Mesothelial cell of epicardium (in vitro differentiated cells): ENCODE measurements around the gene BTNL3. TPM values are rescaled to one million over a fixed set of nuclear protein-coding genes. Genes with fewer than 3 reads are reported as not detected.

ENCODE experiments used
- DNase-seq, 2 experiments: peaks; one replicate each; pipeline ENCODE4 v3.0.0; 2021; ENCODE audit warnings: low spot score in 2 of 2; ENCODE audit not compliant: unreplicated experiment in 2 of 2
- H3K27ac Mint-ChIP-seq: 2 replicates; pipeline ENCODE4 v1.8.0; 2021; ENCODE audit warnings: mixed read lengths
- H3K27me3 Mint-ChIP-seq: 2 replicates; pipeline ENCODE4 v1.8.0; 2021; ENCODE audit warnings: low read depth, mixed read lengths
- H3K36me3 Mint-ChIP-seq: 2 replicates; pipeline ENCODE4 v1.8.0; 2021; ENCODE audit warnings: mixed read lengths
- H3K4me1 Mint-ChIP-seq: 2 replicates; pipeline ENCODE4 v1.8.0; 2021; ENCODE audit warnings: mixed read lengths
- H3K4me3 Mint-ChIP-seq: 2 replicates; pipeline ENCODE4 v1.8.0; 2021; ENCODE audit warnings: mild to moderate bottlenecking, moderate library complexity, mixed read lengths
- H3K9me3 Mint-ChIP-seq: 2 replicates; pipeline ENCODE4 v1.8.0; 2021; ENCODE audit warnings: mixed read lengths
- total RNA-seq: library from RNA; stranded (reverse); gene quantifications from 3 replicates; pipeline ENCODE4 v1.2.1, GENCODE V29; 2021
- TF ChIP-seq, protein P1 (sequence below): fragments of 200-600 bp; sonication (generic); IDR thresholded peaks from one replicate; pipeline ENCODE4 v1.5.0; 2021; ENCODE audit warnings: antibody characterized with exemption; ENCODE audit not compliant: unreplicated experiment

BTNL3 gene
- not detected in 3 replicates for total RNA-seq

DNA sequence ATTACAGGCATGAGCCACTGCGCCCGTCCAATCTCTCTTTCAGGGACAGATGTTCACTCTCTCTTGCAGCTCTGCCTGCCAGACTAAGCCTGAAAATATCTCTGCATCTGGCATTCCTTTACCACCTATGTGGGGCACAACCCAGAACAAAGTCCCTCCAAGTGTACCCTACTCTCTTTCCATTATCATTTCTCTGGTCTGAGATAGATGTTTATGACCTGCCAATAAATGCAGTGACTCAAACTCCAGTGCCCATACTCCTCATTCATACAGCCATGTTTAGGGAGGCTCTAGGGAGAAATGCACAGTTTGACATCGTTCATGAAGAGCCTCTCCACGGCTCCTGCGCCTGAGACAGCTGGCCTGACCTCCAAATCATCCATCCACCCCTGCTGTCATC is at the start of gene BTNL3:
BTNL3 (plus strand) TSS at position 255 of the 400 bp plus-strand sequence. CDS start 183 bp downstream, outside the sequence.
- DNase-seq: no peak
- H3K4me1 Mint-ChIP-seq: no peaks in the 10 kb centered on the region
- H3K36me3 Mint-ChIP-seq: no peaks in the 10 kb centered on the region
- H3K4me3 Mint-ChIP-seq: no peak within 1 kb of the TSS
- peaks cover 29% of the 10 kb centered on the region for H3K27me3 Mint-ChIP-seq
- no peaks in the 10 kb centered on the region for H3K9me3 Mint-ChIP-seq
- TF ChIP-seq, protein P1, sequence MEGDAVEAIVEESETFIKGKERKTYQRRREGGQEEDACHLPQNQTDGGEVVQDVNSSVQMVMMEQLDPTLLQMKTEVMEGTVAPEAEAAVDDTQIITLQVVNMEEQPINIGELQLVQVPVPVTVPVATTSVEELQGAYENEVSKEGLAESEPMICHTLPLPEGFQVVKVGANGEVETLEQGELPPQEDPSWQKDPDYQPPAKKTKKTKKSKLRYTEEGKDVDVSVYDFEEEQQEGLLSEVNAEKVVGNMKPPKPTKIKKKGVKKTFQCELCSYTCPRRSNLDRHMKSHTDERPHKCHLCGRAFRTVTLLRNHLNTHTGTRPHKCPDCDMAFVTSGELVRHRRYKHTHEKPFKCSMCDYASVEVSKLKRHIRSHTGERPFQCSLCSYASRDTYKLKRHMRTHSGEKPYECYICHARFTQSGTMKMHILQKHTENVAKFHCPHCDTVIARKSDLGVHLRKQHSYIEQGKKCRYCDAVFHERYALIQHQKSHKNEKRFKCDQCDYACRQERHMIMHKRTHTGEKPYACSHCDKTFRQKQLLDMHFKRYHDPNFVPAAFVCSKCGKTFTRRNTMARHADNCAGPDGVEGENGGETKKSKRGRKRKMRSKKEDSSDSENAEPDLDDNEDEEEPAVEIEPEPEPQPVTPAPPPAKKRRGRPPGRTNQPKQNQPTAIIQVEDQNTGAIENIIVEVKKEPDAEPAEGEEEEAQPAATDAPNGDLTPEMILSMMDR: no peak
- H3K27ac Mint-ChIP-seq: no peak within 1 kb of the TSS

DNA sequence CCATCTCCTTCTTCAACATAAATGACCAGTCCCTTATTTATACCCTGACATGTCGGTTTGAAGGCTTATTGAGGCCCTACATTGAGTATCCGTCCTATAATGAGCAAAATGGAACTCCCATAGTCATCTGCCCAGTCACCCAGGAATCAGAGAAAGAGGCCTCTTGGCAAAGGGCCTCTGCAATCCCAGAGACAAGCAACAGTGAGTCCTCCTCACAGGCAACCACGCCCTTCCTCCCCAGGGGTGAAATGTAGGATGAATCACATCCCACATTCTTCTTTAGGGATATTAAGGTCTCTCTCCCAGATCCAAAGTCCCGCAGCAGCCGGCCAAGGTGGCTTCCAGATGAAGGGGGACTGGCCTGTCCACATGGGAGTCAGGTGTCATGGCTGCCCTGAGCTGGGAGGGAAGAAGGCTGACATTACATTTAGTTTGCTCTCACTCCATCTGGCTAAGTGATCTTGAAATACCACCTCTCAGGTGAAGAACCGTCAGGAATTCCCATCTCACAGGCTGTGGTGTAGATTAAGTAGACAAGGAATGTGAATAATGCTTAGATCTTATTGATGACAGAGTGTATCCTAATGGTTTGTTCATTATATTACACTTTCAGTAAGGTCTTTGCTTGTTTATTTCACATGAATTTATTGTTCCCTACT is 38.2 kb upstream of the BTNL3 start:
- no peak for DNase-seq
- Mint-ChIP-seq H3K27ac (no peak overlapping the region), H3K36me3 (no peaks in the 10 kb centered on the region), H3K4me1 (no peaks in the 10 kb centered on the region), H3K9me3 (no peaks in the 10 kb centered on the region), H3K4me3 (no peak overlapping the region), H3K27me3 (peaks cover 29% of the 10 kb centered on the region)
- TF ChIP-seq, protein P1: no peak

- TF ChIP-seq, protein P1: no peak
- H3K9me3 Mint-ChIP-seq: peaks cover 6% of the 10 kb centered on the region
- H3K27me3 Mint-ChIP-seq: peaks cover 17% of the 10 kb centered on the region
- no peak overlapping the region for H3K27ac Mint-ChIP-seq
- DNase-seq: no peak
- no peaks in the 10 kb centered on the region for H3K4me1 Mint-ChIP-seq
- no peaks in the 10 kb centered on the region for H3K36me3 Mint-ChIP-seq
- no peak overlapping the region for H3K4me3 Mint-ChIP-seq
These were observed 29.0 kb upstream of the BTNL3 start for GRCh38 chr5:180959661-180960060.

- H3K36me3 Mint-ChIP-seq: no peaks in the 10 kb centered on the region
- H3K27me3 Mint-ChIP-seq: peaks cover 17% of the 10 kb centered on the region
- H3K4me3 Mint-ChIP-seq: no peak overlapping the region
- no peak for DNase-seq
- no peaks in the 10 kb centered on the region for H3K4me1 Mint-ChIP-seq
- H3K9me3 Mint-ChIP-seq: peaks cover 6% of the 10 kb centered on the region
- no peak overlapping the region for H3K27ac Mint-ChIP-seq
- TF ChIP-seq, protein P1: no peak
These were observed 28.4 kb upstream of the BTNL3 start for GRCh38 chr5:180960209-180960608.

GRCh38 chr5:180969406-180969805 is 19.2 kb upstream of the BTNL3 start:
- Mint-ChIP-seq H3K27ac (no peak overlapping the region), H3K36me3 (no peaks in the 10 kb centered on the region), H3K27me3 (peaks cover 5% of the 10 kb centered on the region), H3K9me3 (peaks cover 3% of the 10 kb centered on the region), H3K4me1 (no peaks in the 10 kb centered on the region), H3K4me3 (no peak overlapping the region)
- no peak for DNase-seq
- TF ChIP-seq, protein P1: no peak
